GM18861 (cell line): ENCODE data around the gene NOL4L.
"Not testable (repeated sequence)": the region's sequence is repeated elsewhere in the genome, so short reads cannot be mapped to it uniquely, and the experiment has no call there.

Experiments used
- ATAC-seq: cut with Tn5 transposase; IDR thresholded peaks from one replicate; pipeline ENCODE4 v1.9.1; 2021; ENCODE audit not compliant: unreplicated experiment

NOL4L gene

DNA sequence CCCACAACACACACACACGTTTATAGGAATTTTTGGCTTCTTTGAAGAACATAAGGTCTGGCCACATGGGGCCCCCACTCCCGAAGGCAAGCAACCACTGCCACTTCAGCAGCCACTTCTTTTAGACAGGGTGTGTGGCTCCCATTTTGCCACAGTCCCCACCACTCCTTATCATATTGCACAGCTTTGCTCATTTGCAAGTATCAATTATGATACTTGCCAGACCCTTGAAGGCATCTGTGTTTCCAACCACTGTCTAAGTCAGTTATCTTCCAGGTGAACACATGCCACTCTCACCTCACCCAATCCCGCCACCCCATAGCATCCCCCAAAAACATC, 73.1 kb downstream of the NOL4L start:
- ATAC-seq = no peak

DNA sequence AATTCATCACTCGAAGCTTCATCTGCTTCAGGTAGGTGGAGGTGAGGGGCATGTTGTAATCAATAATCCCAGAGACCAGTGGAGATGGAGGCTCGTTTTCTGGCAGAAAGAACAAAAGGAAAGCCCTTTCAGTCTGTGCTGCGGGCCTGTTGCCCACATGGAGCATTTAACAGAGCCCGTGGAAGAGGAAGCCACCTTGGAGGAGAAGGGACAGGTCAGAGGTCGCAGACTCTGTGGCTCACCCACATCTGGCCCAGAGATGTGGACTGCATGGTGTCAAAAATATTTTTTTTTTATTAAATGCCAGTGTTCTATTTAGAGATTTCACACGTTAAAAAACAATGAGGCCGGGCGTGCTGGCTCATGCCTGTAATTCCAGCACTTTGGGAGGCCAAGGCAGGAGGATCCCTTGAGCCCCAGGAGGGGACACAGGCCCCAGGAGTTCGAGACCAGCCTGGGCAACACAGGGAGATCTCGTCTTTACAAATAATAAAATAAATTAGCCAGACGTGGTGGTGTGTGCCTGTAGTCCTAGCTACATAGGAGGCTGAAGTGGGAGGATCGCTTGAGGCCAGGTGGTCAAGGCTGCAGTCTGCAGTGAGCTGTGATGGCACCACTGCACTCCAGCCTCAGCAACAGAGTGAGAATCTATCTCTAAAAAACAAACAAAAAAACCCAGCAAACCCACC, 73.6 kb downstream of the NOL4L start:
- no peak for ATAC-seq

DNA sequence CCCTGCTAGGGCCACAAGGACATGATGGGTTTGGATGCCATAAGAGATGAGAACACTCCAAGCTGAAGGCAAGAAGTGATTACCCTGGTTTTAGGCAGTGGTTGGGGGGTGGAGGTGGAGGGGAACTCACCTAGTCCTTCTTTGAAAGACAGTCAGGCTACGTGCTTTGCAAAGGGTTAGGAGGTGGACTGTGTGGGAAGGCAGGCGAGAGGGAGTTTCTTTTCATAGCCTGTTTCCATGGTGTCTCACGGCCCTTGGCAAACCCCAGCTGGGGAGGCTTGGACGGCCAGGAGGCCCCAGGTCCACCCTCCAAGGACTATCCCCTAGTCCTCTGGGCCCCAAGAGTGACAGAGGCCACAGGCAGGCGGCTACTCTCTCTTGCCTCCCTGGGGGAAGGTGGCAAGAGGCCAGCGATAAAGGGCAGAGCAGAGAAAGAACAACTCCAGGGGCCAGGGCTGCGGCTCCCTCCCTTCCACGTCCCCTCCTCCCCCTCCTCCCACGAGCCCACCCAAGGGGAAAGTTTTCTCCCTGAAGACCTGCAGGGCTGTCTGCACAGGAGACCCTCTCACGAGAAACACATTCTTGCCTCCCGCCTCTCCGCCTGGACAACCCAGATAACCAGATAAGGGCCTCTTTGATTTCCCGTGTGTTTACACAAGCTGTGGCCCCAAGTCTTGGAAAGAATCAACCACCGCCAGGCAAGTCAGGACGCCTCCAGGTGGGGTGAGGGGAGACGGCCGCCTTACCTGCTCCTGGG, 74.4 kb downstream of the NOL4L start:
- no peak for ATAC-seq

- ATAC-seq = no peak
These were observed 75.0 kb downstream of the NOL4L start for GRCh38 chr20:32510120-32510600.

DNA sequence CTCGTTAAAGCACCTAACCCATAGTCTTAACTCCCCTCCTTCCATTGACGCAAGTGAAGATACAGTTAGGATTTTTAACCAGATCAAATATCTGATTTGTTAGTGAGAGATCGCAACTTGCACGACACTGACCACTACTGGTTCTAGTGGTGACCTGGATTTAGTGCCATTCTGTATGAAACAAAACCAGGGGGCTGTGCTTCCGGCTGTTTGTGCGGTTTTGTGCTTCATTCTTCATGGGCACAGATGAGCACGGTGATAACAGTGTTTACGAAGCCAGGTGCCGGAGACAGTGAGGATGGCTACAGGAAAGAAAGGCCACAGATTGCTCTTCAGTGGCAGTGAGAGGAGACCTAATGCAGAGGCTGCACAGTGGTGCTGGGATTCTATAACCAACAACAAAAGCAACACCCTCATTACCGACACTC, 75.5 kb downstream of the NOL4L start:
- peak; percentile 73 for ATAC-seq

DNA sequence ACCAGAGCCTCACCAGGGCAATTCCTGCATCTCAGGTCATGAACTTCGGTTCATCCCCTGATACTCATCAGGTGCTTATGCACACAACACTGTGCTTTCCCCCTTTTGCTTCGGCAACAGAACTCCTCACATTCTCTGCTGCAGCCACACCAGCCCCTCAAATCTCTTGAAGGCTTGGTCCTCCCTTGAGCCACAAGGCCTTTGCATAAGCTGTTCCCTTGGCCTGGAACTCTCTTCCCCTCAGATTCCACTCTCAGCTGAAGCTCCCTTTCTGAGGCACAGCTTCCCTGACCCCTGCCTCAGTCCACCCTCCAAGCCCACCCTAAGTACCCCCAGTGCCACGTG, 76.4 kb downstream of the NOL4L start:
- ATAC-seq = no peak

DNA sequence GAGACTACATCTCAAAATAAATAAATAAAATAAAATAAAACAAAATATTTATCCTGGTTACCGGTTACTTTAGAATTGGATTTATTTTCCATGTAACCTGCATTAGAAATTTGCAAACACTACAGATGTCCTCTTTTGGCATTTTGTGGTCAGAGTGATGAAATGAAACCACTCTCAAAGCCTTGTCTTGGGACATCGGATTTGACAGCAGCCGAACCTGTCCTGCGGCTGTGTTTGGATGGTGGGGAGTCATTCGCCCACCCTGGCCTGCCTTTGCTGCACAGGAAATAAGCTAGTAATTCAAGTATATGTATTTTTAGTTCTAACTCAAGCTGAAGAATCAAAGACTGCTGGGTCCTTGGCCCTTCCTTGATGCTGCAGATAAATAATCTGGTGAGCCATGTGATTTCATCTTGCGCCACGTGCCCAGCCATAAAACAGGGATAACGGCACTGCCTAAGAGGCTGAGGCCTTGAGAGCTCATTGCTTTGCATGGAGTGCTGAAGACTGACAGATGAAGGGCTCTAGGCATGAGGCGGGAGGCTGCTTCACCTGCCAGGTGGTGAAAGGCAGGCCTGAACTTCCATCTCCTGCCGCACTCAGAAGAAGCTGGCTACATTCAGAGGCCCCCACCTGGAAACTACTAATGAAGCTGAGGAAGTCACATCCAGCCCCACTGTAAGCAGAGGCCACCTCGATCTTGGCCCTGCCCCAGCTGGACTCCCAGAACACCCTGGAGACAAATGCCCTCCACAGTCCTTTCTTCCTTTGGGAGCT, 76.9 kb downstream of the NOL4L start:
- no peak for ATAC-seq

- no peak for ATAC-seq
These were observed 78.4 kb downstream of the NOL4L start for GRCh38 chr20:32506721-32507120.

GRCh38 chr20:32505723-32506473, 79.2 kb downstream of the NOL4L start:
- no peak for ATAC-seq

DNA sequence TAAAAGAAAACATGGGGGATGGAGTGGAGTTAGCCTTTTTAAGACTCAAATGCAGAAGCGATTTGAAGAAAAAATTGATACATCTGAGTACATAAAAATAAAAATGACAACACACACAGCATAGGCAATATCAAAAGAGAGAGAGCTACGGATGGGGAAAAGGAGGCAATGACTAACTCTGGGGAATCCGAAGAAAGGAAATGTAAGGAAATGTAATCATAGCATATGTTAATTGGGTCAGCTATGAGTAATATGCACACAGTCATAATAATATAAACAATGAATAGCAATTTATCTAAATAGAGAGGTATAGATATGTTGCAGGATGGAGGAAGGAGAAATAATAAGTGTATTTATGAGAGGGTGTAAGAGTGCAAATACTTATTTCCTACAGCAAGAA, 83.4 kb downstream of the NOL4L start:
- ATAC-seq = no peak

GRCh38 chr20:32497589-32498224, 87.4 kb downstream of the NOL4L start:
- no peak for ATAC-seq

DNA sequence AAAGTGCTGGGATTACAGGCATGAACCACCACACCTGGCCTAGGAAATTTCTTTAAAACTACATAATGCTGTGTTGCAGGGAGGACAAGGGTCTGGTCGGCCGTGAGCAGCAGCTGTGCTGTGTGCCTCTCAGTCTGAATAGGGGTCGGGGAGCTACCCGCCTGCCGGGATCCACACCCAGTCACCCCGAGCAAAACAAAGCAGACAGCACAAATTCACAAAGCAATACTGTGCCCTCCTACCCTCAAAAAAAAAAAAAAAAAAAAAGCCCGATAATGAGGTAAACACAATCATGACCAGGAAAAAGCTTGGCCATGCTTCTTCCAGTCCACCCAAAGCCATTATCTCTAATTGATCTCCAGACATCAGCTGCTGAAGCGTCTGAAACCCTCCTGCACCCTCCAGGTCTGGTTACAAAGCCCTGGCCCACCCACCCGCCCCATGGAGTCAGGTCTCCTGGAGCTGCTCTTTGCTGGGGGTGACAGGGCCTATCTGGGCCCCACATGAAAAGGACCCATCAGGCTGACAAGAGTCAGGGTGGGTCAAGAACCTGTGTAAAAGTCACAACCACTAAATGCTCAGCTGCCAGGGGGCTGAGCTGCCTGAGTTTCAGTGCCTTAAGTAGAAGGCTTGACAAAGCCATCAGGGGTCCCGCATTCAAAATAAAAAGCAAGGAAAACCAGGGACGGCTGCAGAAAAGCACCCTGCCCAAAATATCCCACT, 88.2 kb downstream of the NOL4L start:
- ATAC-seq = no peak

DNA sequence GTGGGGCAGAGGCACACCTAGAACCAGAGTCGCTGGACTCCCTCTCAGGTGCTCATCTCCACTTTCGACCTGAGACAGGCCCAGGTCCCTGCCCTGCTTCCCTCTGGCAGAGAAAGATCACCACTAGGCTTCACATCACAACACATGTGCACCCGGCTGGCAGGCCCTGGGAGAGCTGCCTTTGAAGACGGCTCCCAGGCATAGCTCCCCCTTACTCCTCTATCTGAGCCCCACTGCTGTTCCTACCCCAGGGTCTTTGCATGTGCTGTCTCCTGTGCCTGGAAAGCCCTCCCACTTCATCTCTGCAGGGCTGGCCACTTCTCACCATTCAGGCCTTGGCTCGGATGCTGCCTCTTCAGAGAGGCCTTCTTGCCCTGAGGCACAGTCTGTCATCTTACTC, 89.2 kb downstream of the NOL4L start:
- ATAC-seq = no peak

DNA sequence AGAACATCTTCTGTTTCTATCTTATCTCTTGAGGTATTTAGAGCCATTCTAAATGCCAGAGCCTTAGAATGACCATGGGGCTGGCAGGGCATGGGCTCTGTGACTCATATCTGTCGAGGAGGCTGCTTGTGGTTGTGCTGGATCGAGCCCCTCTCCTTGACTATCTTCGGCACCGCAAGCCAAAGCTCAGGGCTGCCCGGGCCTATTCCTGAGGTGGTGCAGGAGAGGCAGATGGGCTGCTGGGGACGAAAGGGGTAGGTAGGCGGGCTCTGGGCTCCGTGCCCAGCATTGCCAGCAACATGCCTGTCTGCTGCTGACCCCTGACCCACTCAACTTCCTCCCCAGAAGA, 89.9 kb downstream of the NOL4L start:
- ATAC-seq = no peak

- no peak for ATAC-seq
These were observed 90.5 kb downstream of the NOL4L start for GRCh38 chr20:32494483-32495216.

GRCh38 chr20:32493356-32493755, 91.8 kb downstream of the NOL4L start:
- ATAC-seq = no peak

GRCh38 chr20:32491764-32492151, 93.4 kb downstream of the NOL4L start:
- ATAC-seq = not testable (repeated sequence)

DNA sequence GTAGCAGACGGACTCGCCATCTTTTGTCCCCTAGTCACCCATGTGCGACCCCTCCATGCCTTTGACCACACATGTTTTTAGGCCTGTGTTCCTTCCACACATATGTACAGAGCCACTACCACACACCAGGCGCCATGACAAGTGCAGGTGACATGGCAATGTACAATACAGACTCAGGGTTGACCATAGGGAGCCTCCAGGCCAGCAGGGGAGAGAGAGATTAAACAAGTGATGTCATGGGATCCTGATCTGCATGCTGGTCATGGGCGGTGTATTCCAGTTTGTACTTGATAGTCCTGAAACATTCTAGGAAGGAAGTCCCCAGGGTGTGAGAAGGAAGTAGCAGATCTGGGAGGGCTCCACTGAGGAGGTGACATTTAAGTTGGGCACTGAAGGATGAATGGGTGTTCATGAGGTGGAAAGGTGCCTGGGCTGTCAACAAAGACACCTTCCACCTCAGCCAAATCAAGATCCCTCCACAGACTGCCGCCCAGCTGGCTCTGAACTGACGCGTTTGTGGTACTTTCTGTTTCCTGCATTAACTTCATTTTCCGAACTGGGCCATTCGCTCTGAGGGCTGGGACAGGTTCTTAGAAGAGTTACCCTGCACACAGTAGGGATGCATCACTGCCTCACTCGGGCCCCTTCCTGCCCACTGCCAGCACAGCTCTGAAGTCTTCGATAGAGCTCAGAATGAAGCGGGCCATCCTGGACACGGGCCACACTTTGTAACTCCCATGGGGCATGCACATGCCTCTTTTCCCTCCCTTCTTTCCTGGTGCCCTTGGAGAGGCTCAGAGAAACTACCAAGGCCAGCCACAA, 94.0 kb downstream of the NOL4L start:
- ATAC-seq = no peak
